Fibroblast of skin of left quadriceps (primary cell): ENCODE data around the gene NFATC3.
A peak's percentile ranks its signal among the peaks of the same experiment; 100 is the strongest.
"Not testable (repeated sequence)": the region's sequence is repeated elsewhere in the genome, so short reads cannot be mapped to it uniquely, and the experiment has no call there.

ENCODE experiments used
- DNase-seq, 2 experiments: peaks; one replicate each; pipeline ENCODE4 v3.0.0-alpha.2; 2013; ENCODE audit warnings: low read depth in 2 of 2

NFATC3 gene

DNA sequence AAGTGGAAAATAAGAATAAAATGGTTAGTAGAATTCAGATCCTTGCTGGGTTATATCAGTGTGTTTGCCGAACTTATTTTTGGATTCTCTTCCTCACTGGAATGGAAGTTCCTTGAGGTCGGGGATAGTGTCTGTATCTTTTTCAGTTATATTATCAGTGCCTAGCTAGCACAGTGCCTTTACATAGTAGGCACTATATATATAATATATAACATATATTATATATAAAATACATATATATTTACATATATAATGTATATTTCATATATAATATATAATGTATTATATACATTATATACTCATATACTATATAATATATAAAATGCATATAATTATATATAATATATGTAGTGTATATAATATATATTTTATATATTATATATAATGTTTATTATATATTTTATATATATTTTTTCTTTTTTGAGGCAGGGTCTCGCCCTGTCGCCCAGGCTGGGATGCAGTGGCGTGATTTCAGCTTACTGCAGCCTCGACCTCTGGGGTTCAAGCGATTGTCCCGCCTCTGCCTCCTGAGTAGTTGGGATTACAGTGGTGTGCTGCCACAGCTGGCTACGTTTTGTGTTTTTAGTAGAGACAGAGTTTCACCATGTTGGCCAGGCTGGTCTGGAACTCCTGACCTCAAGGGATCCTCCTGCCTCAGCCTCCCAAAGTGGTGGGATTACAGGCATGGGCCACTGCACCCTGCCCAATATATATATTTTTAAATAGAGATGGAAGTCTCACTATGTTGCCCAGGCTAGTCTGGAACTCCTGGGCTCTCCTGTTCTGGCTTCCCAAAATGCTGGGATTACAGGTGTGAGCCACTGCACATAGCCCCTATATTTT lies 3.2 kb downstream of the NFATC3 start:
- DNase-seq, result no peak

DNA sequence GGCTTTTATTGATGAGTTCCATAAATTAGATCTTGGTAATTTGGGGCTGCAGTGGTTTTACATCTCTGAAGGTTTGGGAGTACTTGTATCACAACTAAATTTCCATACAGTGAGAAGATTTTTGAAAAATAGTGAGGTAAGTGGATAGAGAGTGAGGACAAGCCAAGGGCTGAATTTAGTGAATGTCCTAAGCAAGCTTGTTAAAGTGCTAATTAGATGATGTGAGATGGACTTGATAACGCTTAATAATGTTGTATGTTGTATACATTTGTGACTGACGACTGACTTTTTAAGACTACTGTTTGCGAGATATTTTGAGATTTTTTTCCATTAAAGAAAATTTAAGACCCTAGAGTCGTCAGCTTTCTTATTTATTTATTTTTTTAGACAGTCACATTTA lies 3.9 kb downstream of the NFATC3 start:
- DNase-seq, result no peak

DNA sequence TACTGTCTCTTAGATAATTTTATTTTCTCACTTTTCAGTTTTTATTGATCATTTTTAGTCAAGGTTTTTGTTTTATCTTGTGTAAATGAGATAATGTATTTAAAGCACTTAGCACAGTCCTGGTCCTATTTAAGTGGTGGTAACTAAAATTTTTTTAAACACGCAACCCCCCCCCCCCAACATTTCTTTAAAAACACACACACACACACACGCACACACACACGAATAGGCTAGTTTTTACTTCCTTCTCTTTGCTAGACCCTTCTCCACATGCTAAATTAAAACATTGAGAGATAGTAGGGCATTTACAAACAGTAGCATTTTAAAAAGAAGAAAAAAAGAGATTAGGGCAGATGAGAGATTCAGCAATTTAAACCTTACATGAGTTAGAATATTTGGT lies 5.0 kb downstream of the NFATC3 start:
- no peak for DNase-seq

DNA sequence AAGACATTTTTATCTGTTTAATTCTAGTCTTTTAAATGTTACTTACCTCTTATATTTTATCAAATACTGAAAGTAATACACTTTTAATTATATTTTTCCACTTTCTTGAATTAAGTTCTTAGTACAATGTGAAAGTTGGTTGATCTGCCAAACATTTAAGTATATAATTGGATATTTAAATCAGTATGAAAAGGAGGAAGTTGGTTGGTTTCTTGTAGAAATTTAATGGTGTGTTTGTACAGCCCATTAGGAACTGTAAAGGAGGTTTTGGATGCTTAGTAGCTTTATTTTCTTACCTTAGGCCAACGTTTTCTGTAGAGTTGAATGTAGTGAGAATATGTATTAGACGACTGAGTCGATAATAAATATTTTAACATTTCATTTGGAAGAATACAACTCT lies 5.4 kb downstream of the NFATC3 start:
- no peak for DNase-seq

DNA sequence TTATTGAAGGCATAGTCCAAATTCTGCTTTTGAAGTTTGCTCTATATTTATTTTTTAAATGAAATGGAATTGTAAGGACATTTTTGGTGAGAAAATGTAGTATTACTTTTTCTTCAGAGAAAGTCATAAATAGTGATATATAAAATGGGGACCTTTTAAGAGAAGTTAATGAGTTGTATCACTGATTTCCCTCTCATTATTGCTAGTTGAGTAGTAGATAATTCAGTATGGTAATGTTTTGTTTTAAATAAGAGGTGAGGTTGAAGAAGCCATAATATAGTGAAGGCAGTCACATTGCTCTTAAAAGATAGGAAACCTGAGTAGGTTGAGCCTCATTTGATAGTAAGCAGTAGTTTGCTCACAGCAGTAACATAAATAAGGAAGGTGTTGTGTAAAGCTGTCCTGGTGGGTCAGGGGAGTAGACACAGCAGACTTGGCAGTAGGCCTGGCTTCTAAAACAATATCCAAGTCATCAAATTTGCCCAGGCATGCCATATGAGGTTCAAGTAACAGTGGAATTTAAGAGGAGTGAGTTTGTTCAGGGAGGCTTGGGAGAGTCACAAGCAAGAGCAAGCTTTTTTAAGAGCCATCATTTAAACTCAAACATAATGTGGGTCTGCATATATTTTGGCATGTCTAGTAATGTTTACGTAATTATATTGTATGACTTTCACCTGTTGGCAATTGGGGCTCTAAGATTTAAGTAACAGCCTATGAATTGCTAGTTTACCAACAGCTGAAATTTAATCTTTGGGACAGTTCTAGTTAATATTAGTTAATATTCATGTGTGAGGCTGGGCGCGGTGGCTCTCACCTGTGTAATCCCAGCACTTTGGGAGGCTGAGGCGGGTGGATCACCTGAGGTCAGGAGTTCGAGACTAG lies 6.5 kb downstream of the NFATC3 start:
- DNase-seq, result no peak

DNA sequence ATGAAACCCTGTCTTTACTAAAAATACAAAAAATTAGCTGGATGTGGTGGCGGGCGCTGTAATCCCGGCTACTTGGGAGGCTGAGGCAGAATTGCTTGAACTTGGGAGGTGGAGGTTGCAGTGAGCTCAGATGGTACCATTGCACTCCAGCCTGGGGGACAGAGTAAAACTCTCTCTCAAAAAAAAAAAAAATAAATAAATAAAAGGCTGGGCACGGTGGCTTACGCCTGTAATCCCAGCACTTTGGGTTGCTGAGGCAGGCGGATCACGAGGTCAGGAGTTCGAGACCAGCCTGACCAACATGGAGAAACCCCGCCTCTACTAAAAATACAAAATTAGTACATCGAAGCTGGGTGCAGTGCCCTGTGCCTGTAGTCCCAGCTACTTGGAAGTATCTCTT lies 7.1 kb downstream of the NFATC3 start:
- DNase-seq, result not testable (repeated sequence)

DNA sequence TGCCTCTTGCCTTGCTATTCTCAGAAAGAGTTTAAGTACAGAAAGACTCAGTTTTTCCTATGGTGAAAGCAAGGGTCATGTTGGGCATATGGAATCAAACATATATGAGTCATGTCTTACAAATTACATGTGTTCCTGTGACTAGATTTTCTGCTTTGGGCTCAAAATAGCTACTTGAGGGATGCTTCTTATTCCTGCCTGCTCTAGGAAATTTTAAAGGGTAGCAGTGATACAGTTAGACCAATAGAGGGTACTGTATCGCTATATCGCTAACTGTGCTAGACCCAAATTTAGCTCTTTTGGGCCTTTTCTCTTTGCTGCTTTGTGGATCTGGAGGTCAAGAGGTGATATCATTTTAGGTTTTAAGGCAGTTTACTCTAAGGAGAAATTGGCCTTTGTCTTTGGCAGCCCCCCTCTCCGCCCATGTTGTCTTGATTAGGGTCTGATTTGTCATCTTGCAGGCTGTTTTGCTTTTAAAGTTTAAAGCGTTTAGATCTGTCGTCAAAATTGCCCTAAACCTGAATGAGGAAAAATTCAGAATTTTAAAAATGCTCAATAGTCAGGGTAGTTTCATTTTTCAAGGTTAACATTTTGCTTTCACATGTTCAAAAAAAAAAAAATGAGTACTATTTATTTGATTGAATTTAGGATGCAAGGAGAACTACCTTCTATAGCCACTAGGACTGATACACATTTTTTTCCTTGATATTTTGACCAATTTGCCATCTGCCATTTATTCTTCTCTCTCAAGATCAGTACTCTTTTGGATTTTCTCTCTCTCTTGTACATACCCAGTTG lies 8.8 kb downstream of the NFATC3 start:
- peak; percentile 39 for DNase-seq

DNA sequence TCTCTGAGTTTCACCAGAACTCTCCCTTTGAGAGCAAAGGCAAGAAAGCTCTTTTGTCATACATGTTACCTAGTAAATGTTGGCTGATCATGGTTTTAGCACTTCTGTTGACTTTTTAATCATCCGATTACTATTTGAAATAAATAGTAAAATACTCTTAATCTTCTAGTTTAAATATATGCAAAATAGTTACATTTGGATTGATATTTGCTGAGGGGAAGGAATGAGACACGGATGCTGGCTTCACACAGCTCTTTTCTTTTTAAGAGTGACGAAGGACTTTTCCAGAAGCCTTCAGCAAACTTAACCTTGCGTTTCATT lies 9.4 kb downstream of the NFATC3 start:
- no peak for DNase-seq

DNA sequence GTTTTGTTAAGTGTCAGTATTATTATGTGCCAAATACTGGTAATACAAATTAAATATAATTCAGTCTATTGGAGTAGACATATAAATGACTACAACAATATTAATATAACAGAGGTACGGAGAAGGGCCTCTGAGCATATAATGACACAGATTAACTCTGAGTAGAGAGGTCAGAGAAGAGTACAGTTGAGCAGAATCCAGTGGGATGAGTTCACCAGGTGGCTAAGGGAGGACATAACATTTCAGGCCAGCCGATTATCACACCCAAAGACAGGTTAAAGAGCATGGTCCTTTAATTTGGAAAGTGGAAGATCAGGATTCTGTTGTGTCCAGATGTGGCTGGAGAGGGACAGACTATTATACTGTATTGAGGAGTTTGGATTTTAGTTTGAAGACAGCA lies 11.3 kb downstream of the NFATC3 start:
- no peak for DNase-seq

DNA sequence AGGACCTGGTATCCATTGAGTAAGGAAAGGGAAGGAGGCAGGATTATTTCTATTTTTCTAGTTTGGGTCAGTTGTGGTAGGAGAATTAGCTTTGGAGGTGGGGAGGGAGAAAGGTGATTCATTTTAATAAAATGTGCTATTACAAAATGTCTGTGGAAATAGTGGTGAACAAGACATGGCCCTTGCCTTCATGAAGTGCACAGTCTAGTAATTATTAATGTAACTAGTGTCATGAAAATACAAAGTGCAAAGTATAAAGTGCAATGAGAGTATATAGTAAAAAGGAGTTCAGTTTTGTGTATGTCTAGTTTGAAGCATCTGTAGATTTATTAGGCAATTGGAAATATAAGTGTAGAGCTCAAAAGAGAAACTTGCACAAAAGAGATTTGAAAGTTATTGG lies 11.9 kb downstream of the NFATC3 start:
- DNase-seq, result no peak

DNA sequence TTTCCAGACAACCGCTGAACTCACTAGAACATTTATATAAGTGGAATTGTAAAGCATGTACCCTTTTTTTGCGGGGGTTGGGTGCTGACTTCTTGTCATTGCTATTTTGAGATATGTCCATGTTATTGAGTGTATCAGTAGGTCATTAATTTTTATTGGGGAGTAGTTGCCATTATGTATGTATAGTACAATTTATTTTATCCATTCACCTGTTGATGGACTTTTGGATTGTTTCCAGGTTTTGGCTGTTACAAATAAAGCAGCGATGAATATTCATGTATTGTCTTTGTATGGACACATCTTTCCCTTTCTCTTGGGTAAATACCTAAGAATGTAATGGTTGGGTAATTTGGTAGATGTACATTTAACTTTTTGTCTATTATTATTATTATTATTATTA lies 12.7 kb downstream of the NFATC3 start:
- no peak for DNase-seq

DNA sequence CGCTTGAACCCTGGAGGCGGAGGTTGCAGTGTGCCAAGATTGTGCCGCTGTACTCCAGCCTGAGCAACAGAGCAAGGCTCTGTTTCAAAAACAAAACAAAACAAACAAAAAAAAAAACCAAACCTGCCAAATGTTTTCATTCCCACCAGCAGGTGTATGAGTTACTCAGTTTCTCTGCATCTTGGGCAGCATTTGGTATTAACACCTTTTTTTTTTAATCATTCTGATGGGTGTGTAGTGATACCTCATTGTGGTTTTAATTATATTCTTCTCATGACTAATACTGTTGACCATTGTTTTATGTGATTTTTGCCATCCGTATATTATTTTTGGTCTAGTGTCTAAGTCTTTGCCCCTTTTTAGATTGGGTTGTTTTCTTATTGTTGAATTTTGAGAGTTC lies 15.3 kb downstream of the NFATC3 start:
- no peak for DNase-seq

DNA sequence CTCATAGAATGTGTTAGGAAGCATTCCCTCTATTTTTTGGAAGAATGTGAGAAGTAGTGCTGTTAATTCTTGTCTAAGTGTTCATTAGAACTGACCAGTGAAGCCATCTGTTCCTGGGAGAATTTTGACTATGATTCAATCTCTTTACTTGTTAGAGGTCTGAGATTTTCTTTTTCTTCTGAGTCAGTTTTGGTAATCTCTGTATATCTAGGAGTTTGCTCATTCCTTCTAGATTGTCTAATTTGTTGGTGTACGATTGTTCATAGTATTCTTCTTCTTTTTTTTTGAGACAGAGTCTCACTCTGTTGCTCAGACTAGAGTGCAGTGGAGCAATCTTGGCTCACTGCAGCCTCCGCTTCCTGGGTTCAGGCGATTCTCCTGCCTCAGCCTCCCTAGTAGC lies 20.4 kb downstream of the NFATC3 start:
- DNase-seq, result no peak

DNA sequence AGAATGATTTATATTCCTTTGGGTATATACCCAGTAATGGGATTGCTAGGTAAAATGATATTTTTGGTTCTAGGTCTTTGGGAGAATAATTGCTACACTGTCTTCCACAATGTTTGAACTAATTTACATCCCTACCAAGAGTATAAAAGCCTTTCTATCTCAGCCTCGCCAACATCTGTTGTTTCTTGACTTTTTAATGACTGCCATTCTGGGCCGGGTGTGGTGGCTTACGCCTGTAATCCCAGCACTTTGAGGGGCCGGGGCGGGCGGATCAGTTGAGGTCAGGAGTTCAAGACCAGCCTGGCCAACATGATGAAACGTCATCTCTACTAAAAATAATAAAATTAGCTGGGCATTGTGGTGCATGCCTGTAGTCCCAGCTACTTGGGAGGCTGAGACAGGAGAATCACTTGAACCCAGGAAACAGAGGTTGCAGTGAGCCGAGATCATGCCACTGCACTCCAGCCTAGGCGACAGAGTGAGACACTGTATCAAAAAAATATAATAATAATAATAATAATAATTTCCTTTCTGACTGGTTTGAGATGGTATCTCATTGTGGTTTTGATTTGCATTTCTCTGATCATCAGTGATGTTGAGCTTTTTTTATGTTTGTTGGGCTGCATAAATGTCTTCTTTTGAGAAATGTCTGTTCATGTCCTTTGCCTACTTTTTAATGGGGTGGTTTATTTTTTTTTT lies 22.2 kb downstream of the NFATC3 start:
- DNase-seq, result not testable (repeated sequence)

DNA sequence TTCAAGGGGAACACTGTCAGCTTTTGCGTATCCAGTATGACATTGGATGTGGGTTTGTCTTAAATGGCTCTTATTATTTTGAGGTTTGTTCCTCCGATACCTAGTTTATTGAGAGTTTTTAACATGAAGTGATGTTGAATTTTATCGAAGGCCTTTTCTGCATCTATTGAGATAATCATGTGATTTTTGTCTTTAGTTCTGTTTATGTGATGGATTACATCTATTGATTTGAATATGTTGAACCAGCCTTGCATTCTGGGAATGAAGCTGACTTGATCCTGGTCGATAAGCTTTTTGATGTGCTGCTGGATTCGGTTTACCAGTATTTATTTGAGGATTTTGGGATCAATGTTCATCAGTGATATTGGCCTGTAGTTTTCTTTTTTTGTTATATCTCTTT lies 24.0 kb downstream of the NFATC3 start:
- DNase-seq, result not testable (repeated sequence)

DNA sequence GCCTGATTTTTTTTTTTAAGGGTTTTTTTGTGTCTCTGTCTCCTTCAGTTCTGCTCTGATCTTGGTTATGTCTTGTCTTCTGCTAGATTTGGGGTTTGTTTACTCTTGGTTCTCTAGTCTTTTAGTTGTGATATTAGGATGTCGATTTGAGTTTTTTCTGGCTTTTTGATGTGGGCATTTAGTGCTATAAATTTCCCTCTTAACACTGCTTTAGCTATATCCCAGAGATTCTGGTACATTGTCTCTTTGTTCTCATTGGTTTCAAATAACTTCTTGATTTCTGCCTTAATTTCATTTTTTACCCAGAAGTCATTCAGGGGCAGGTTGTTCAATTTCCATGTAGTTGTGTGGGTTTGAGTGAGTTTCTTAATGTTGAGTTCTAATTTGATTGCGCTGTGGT lies 25.4 kb downstream of the NFATC3 start:
- DNase-seq, result not testable (repeated sequence)

DNA sequence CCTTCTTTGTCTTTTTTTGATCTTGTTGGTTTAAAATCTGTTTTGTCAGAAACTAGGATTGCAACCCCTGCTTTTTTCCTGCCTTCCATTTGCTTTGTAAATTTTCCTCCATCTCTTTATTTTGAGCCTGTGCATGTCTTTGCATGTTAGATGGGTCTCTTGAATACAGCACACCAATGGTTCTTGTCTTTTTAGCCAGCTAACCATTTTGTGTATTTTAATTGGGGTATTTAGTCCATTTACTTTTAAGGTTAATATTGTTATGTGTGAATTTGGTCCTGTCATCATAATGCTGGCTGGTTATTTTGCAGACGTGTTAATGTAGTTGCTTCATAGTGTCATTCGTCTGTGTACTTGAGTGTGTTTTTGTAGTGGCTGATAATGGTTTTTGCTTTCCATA lies 26.2 kb downstream of the NFATC3 start:
- DNase-seq, result no peak

DNA sequence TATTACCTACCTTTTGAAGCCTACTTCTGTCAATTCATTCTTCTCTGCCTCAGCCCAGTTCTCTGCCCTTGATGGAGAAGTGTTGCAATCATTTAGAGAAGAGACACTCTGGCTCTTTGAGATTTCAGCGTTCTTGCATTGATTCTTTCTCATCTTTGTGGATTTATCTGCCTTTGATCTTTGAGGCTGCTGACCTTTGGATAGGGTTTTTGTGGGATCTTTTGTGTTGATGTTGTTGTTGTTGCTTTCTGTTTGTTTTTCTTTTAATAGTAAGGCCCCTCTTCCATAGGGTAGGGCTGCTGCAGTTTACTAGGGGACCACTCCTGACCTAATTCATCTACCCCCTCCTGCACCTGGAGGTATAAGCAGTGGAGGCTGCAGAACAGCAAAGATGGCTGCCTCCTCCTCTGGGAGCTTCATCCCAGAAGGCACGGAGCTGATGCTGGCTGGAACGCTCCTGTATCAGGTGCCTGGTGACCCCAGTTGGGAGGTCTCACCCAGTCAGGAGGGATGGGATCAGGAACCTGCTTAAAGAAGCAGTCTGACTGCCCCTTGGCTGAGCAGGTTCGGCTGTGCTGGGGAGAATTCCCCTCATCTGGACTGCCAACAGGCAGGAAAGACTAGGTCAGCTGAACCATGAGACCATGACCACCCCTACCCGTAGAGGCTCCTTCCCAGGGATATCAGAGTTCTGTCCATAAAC lies 28.0 kb downstream of the NFATC3 start:
- no peak for DNase-seq

DNA sequence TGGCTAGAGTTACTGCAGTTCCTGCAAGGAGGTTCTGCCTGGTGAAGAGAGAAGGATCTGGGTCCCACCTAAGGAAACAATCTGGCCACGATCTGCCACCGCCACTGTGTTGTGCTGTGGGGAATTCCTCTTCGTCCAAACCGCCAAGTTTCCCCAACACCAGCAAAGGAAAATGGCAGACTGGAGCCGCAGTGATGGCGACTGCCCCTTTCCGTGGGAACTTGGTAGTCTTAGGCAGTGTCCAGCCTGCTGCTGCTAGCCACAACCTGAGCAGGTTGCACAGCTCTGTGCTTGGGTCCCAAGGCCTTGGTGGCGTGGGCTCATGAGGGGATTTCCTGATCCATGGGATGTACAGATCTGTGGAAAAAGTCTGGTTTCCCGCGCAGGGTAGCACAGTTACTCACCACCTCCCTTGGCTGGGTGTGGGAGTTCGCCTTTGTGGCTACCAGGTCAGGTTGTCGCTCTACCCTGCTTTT lies 28.6 kb downstream of the NFATC3 start:
- no peak for DNase-seq

DNA sequence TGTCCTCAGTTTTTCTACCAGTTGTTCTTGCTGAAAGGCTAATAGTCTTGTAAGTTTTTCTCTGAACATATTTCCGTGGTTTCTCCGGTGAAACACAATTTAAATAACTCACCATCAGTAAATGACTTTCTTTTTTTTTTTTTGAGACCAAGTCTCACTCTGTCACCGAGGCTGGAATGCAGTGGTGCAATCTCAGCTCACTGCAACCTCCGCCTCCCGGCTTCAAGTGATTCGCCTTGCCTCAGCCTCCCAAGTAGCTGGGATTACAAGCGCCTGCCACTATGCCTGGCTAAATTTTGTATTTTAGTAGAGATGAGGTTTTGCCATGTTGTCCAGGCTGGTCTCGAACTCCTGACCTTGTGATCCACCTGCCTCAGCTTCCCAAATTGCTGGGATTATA lies 29.8 kb downstream of the NFATC3 start:
- DNase-seq, result not testable (repeated sequence)

DNA sequence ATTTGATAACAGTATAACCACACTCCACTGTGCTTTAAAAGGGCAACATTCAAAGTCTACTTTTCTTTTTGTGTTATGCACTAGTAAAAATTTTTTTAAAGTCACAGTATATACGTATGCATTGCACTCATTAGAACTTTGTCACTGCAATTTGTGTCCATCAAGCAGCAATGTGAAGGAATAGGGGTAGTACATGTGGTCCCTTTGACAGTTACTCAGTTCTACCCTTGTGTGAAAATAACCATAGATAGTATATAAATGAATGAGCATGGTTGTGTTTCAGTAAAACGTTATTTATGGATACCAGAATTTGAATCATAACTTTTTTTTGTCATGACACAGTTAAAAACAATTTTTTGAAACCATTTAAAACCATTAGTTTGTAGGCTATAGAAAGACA lies 30.7 kb downstream of the NFATC3 start:
- no peak for DNase-seq
